ENCODE data around the gene CAP1.

GRCh38 chr1:40058453-40059337 lies 18.2 kb downstream of the CAP1 start:
- no peak for TF ChIP-seq CTCF (IDR thresholded peaks at IDR 0.05)
- TF ChIP-seq POLR2A (IDR thresholded peaks at IDR 0.05) = no peak
- no peak for TF ChIP-seq POLR2AphosphoS5 (IDR thresholded peaks at IDR 0.05)
